HCT116 (cell line): Measurements from ENCODE around the gene CCRL2.
"Not testable (repeated sequence)": the region's sequence is repeated elsewhere in the genome, so short reads cannot be mapped to it uniquely, and the experiment has no call there.

ENCODE experiments used
- CTCF ChIP-seq, 3 experiments: fragments of 200-600 bp in 1 of 3; sonication (generic) in 1 of 3; IDR thresholded peaks in 2 of 3; conservative IDR thresholded peaks in 1 of 3; 2 replicates each; pipeline ENCODE4 v1.5.1; 2012 to 2017; ENCODE audit warnings: low read depth in 2 of 3, low read length in 2 of 3, antibody characterized with exemption in 1 of 3, borderline replicate concordance in 1 of 3, control low read depth in 1 of 3, mild to moderate bottlenecking in 1 of 3, mixed read lengths in 1 of 3, mixed run types in 1 of 3, moderate library complexity in 1 of 3; ENCODE audit not compliant: insufficient read depth in 1 of 3
- POLR2A ChIP-seq: IDR thresholded peaks from 2 replicates; pipeline ENCODE4 v1.7.0; 2011; ENCODE audit warnings: borderline replicate concordance; ENCODE audit not compliant: insufficient read depth, insufficient read length; ENCODE audit errors: extremely low read depth
- POLR2AphosphoS5 ChIP-seq: IDR thresholded peaks from 2 replicates; pipeline ENCODE4 v1.6.1; 2011; ENCODE audit warnings: mild to moderate bottlenecking, low read depth, low read length, moderate library complexity
- RAD21 ChIP-seq: IDR thresholded peaks from 2 replicates; pipeline ENCODE4 v1.6.1; 2012; ENCODE audit warnings: low read depth, mild to moderate bottlenecking
- SIN3A ChIP-seq: IDR thresholded peaks from 2 replicates; pipeline ENCODE4 v1.6.1; 2012; ENCODE audit warnings: low read depth
- SP1 ChIP-seq: IDR thresholded peaks from 2 replicates; pipeline ENCODE4 v1.6.1; 2012; ENCODE audit warnings: low read depth
- ZFX ChIP-seq: fragments of 450-650 bp; IDR thresholded peaks from 2 replicates; pipeline ENCODE4 v1.6.1; 2017
- ZNF274 ChIP-seq: fragments of 200-500 bp; sonication (Bioruptor generic); IDR thresholded peaks from 2 replicates; pipeline ENCODE4 v1.6.1; 2014; ENCODE audit warnings: mild to moderate bottlenecking, low read depth, low read length, inconsistent platforms
- TF ChIP-seq, protein P1 (sequence below): IDR thresholded peaks from 2 replicates; pipeline ENCODE4 v1.6.1; 2012; ENCODE audit warnings: low read depth

DNA sequence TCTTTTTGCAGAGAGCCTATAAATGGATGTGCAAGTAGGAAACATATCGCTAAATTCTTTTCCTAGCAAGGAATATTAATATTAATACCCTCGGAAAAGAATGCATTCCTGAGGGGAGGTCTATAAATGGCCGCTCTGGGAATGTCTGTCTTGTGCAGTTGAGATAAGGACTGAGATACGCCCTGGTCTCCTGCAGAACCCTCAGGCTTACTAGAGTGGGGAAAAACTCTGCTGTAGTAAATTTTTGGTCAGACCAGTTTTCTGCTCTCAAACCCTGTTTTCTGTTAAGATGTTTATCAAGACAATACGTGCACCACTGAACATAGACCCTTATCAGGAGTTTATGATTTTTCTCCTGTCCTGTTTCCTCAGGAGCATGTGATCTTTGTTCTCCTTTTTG, 24.8 kb downstream of the CCRL2 start:
- not testable (repeated sequence) for TF ChIP-seq CTCF (IDR thresholded peaks at IDR 0.05 in 2 of 3, conservative IDR thresholded peaks at IDR 0.05 in 1 of 3; ENCODE audit: borderline replicate concordance in 1 of 3, insufficient read depth in 1 of 3, low read depth in 2 of 3, low read length in 2 of 3); POLR2A; POLR2AphosphoS5; ZNF274; SIN3A; ZFX; RAD21; SP1
- TF ChIP-seq, protein P1, sequence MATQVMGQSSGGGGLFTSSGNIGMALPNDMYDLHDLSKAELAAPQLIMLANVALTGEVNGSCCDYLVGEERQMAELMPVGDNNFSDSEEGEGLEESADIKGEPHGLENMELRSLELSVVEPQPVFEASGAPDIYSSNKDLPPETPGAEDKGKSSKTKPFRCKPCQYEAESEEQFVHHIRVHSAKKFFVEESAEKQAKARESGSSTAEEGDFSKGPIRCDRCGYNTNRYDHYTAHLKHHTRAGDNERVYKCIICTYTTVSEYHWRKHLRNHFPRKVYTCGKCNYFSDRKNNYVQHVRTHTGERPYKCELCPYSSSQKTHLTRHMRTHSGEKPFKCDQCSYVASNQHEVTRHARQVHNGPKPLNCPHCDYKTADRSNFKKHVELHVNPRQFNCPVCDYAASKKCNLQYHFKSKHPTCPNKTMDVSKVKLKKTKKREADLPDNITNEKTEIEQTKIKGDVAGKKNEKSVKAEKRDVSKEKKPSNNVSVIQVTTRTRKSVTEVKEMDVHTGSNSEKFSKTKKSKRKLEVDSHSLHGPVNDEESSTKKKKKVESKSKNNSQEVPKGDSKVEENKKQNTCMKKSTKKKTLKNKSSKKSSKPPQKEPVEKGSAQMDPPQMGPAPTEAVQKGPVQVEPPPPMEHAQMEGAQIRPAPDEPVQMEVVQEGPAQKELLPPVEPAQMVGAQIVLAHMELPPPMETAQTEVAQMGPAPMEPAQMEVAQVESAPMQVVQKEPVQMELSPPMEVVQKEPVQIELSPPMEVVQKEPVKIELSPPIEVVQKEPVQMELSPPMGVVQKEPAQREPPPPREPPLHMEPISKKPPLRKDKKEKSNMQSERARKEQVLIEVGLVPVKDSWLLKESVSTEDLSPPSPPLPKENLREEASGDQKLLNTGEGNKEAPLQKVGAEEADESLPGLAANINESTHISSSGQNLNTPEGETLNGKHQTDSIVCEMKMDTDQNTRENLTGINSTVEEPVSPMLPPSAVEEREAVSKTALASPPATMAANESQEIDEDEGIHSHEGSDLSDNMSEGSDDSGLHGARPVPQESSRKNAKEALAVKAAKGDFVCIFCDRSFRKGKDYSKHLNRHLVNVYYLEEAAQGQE: not testable (repeated sequence)
